CD8-positive, alpha-beta memory T cell (primary cell): ENCODE results near the gene GREM1. TPM values are rescaled to one million over a fixed set of nuclear protein-coding genes. Genes with fewer than 3 reads are reported as not detected.

ENCODE experiments used
- CTCF ChIA-PET: fragments of 350-600 bp; sonication (Branson Sonifier 250); formaldehyde crosslinking; loops from one replicate; lab custom pipeline; 2021; ENCODE audit warnings: antibody characterized with exemption; lab: Charles Lee
- POLR2A ChIA-PET: fragments of 350-600 bp; sonication (Branson Sonifier 250); formaldehyde crosslinking; loops from one replicate; lab custom pipeline; 2021; ENCODE audit warnings: antibody characterized with exemption; lab: Charles Lee
- DNase-seq, 5 donors: peaks; one replicate each; pipeline versions ENCODE4 v3.0.0 to v3.0.0-alpha.2; 2020 to 2022; ENCODE audit warnings: mixed read lengths in 1 of 5
- H3K27ac ChIP-seq: one replicate; pipeline ENCODE4 v1.7.0; 2013; ENCODE audit warnings: low read depth, mild to moderate bottlenecking, low read length, moderate library complexity
- H3K27me3 ChIP-seq: 2 replicates; pipeline ENCODE4 v1.7.0; 2013; ENCODE audit warnings: low read length, mild to moderate bottlenecking; ENCODE audit not compliant: insufficient read depth, poor library complexity, severe bottlenecking
- H3K36me3 ChIP-seq: 2 replicates; pipeline ENCODE4 v1.7.0; 2013; ENCODE audit warnings: mild to moderate bottlenecking, low read length, moderate library complexity; ENCODE audit not compliant: insufficient read depth
- H3K4me1 ChIP-seq: 2 replicates; pipeline ENCODE4 v1.7.0; 2013; ENCODE audit warnings: mild to moderate bottlenecking, low read length, moderate library complexity; ENCODE audit not compliant: insufficient read depth
- H3K4me3 ChIP-seq: 2 replicates; pipeline ENCODE4 v1.7.0; 2013; ENCODE audit warnings: mild to moderate bottlenecking, low read length
- H3K9me3 ChIP-seq: 2 replicates; pipeline ENCODE4 v1.7.0; 2013; ENCODE audit warnings: mild to moderate bottlenecking, low read length
- H3K27ac Mint-ChIP-seq, 8 donors: one replicate each; pipeline ENCODE4 v1.8.0; 2020 to 2021; ENCODE audit warnings: mixed read lengths in 8 of 8, mild to moderate bottlenecking in 6 of 8, inconsistent platforms in 3 of 8, moderate library complexity in 3 of 8
- H3K27me3 Mint-ChIP-seq, 2 donors: one replicate each; pipeline ENCODE4 v1.8.0; 2020 to 2021; ENCODE audit warnings: mixed read lengths in 2 of 2, mild to moderate bottlenecking in 1 of 2, moderate library complexity in 1 of 2
- H3K36me3 Mint-ChIP-seq, 3 donors: one replicate each; pipeline ENCODE4 v1.8.0; 2020 to 2021; ENCODE audit warnings: mixed read lengths in 3 of 3, inconsistent platforms in 1 of 3, mild to moderate bottlenecking in 1 of 3
- H3K4me1 Mint-ChIP-seq, 3 donors: one replicate each; pipeline ENCODE4 v1.8.0; 2020 to 2021; ENCODE audit warnings: mixed read lengths in 3 of 3, inconsistent platforms in 1 of 3, mild to moderate bottlenecking in 1 of 3
- H3K4me3 Mint-ChIP-seq, 7 donors: one replicate each; pipeline ENCODE4 v1.8.0; 2020 to 2021; ENCODE audit warnings: mixed read lengths in 7 of 7, mild to moderate bottlenecking in 6 of 7, moderate library complexity in 4 of 7, inconsistent platforms in 2 of 7
- H3K9me3 Mint-ChIP-seq, 5 donors: one replicate each; pipeline ENCODE4 v1.8.0; 2020 to 2022; ENCODE audit warnings: mixed read lengths in 5 of 5, mild to moderate bottlenecking in 3 of 5, moderate library complexity in 2 of 5, inconsistent platforms in 1 of 5
- polyA plus RNA-seq: library from polyadenylated mRNA; unstranded; fragments of 300-500 nt; fragmentation: Illumina TruSeq; gene quantifications from one replicate; pipeline ENCODE4 v1.2.3, GENCODE V29; 2021
- total RNA-seq, 2 experiments: library from RNA; stranded (reverse); gene quantifications; one replicate each; pipeline ENCODE4 v1.2.3, GENCODE V29; 2021

The GREM1 gene
- total and polyA plus RNA-seq, 3 experiments from 2014 or later: not detected

GRCh38 chr15:32732574-32733157, 14.9 kb downstream of the GREM1 start:
- peaks cover 10 to 32% of the 10 kb centered on the region in 2 donors for H3K27me3 Mint-ChIP-seq

GRCh38 chr15:32733281-32733680, 15.5 kb downstream of the GREM1 start:
- Histone ChIP-seq H3K4me1 (no peaks in the 10 kb centered on the region), H3K36me3 (no peaks in the 10 kb centered on the region), H3K27ac (no peak overlapping the region), H3K27me3 (no peaks in the 10 kb centered on the region), H3K9me3 (no peaks in the 10 kb centered on the region), H3K4me3 (no peak overlapping the region)
- H3K9me3 Mint-ChIP-seq: peaks cover 0 to 6% (median 2%) of the 10 kb centered on the region in 5 donors
- H3K27me3 Mint-ChIP-seq: peaks cover 10 to 32% of the 10 kb centered on the region in 2 donors
- no peak overlapping the region for H3K27ac Mint-ChIP-seq
- CTCF ChIA-PET: no interaction called here
- H3K4me1 Mint-ChIP-seq: no peaks in the 10 kb centered on the region
- DNase-seq: no peak
- POLR2A ChIA-PET: no interaction called here
- H3K4me3 Mint-ChIP-seq: no peak overlapping the region
- H3K36me3 Mint-ChIP-seq: no peaks in the 10 kb centered on the region

More at GRCh38 chr15:32732574-32733157, 14.9 kb downstream of the GREM1 start:
- Mint-ChIP-seq H3K36me3 (no peaks in the 10 kb centered on the region), H3K9me3 (peaks cover 0 to 6% (median 2%) of the 10 kb centered on the region in 5 donors), H3K27ac (no peak overlapping the region), H3K4me1 (no peaks in the 10 kb centered on the region), H3K4me3 (no peak overlapping the region)
- Histone ChIP-seq H3K9me3 (no peaks in the 10 kb centered on the region), H3K27me3 (no peaks in the 10 kb centered on the region), H3K27ac (no peak overlapping the region), H3K36me3 (no peaks in the 10 kb centered on the region), H3K4me1 (no peaks in the 10 kb centered on the region), H3K4me3 (no peak overlapping the region)
- ChIA-PET CTCF (no interaction called here), POLR2A (no interaction called here)
- no peak for DNase-seq

GRCh38 chr15:32735989-32736700, 18.3 kb downstream of the GREM1 start:
- Histone ChIP-seq H3K36me3 (no peaks in the 10 kb centered on the region), H3K9me3 (no peaks in the 10 kb centered on the region), H3K4me3 (no peak overlapping the region), H3K27me3 (no peaks in the 10 kb centered on the region), H3K27ac (no peak overlapping the region), H3K4me1 (no peaks in the 10 kb centered on the region)
- Mint-ChIP-seq H3K4me1 (no peaks in the 10 kb centered on the region), H3K27ac (no peak overlapping the region), H3K27me3 (peaks cover 0 to 14% of the 10 kb centered on the region in 2 donors), H3K4me3 (no peak overlapping the region), H3K9me3 (peaks cover 0 to 17% (median 2%) of the 10 kb centered on the region in 5 donors), H3K36me3 (no peaks in the 10 kb centered on the region)
- DNase-seq: no peak
- ChIA-PET CTCF (interaction anchor here (0.7 to 1.4 kb wide), 2 partner anchors 12 to 200 kb away, joined by 3 read pairs; no protein-coding TSS in a partner anchor), POLR2A (no interaction called here)

GRCh38 chr15:32736701-32737061, 18.9 kb downstream of the GREM1 start:
- Mint-ChIP-seq H3K27me3 (peaks cover 0 to 14% of the 10 kb centered on the region in 2 donors), H3K36me3 (no peaks in the 10 kb centered on the region), H3K4me3 (no peak overlapping the region), H3K9me3 (peaks cover 0 to 17% (median 2%) of the 10 kb centered on the region in 5 donors), H3K27ac (no peak overlapping the region), H3K4me1 (no peaks in the 10 kb centered on the region)
- Histone ChIP-seq H3K27me3 (no peaks in the 10 kb centered on the region), H3K4me1 (no peaks in the 10 kb centered on the region), H3K9me3 (no peaks in the 10 kb centered on the region), H3K36me3 (no peaks in the 10 kb centered on the region), H3K27ac (no peak overlapping the region), H3K4me3 (no peak overlapping the region)
- POLR2A ChIA-PET: no interaction called here
- CTCF ChIA-PET: interaction anchor here (1.4 kb wide), 1 partner anchor 12 kb away, joined by 3 read pairs; no protein-coding TSS in a partner anchor
- DNase-seq: no peak

- no peaks in the 10 kb centered on the region for H3K36me3 ChIP-seq
- H3K36me3 Mint-ChIP-seq: no peaks in the 10 kb centered on the region
- no peaks in the 10 kb centered on the region for H3K4me1 Mint-ChIP-seq
- DNase-seq: no peak
- peaks cover 0 to 15% of the 10 kb centered on the region in 2 donors for H3K27me3 Mint-ChIP-seq
- no peaks in the 10 kb centered on the region for H3K9me3 ChIP-seq
- no peak overlapping the region for H3K27ac ChIP-seq
- H3K4me3 ChIP-seq: no peak overlapping the region
- no peaks in the 10 kb centered on the region for H3K4me1 ChIP-seq
- peaks cover 0 to 17% (median 2%) of the 10 kb centered on the region in 5 donors for H3K9me3 Mint-ChIP-seq
- no peak overlapping the region for H3K4me3 Mint-ChIP-seq
- POLR2A ChIA-PET: no interaction called here
- CTCF ChIA-PET: no interaction called here
- H3K27ac Mint-ChIP-seq: no peak overlapping the region
- H3K27me3 ChIP-seq: no peaks in the 10 kb centered on the region
Observed at GRCh38 chr15:32737304-32737703, 19.5 kb downstream of the GREM1 start.

- H3K4me3 Mint-ChIP-seq: no peak overlapping the region
- CTCF ChIA-PET: no interaction called here
- H3K27ac Mint-ChIP-seq: no peak overlapping the region
- Histone ChIP-seq H3K4me3 (no peak overlapping the region), H3K27ac (no peak overlapping the region), H3K9me3 (no peaks in the 10 kb centered on the region), H3K36me3 (no peaks in the 10 kb centered on the region), H3K4me1 (no peaks in the 10 kb centered on the region), H3K27me3 (no peaks in the 10 kb centered on the region)
- peaks cover 0 to 17% (median 2%) of the 10 kb centered on the region in 5 donors for H3K9me3 Mint-ChIP-seq
- POLR2A ChIA-PET: no interaction called here
- DNase-seq: no peak
- H3K36me3 Mint-ChIP-seq: no peaks in the 10 kb centered on the region
- H3K4me1 Mint-ChIP-seq: no peaks in the 10 kb centered on the region
- H3K27me3 Mint-ChIP-seq: peaks cover 1 to 18% of the 10 kb centered on the region in 2 donors
Observed at GRCh38 chr15:32738666-32739065, 20.9 kb downstream of the GREM1 start.

GRCh38 chr15:32739522-32740063, 21.8 kb downstream of the GREM1 start:
- Mint-ChIP-seq H3K4me1 (no peaks in the 10 kb centered on the region), H3K4me3 (no peak overlapping the region), H3K9me3 (peaks cover 0 to 17% (median 2%) of the 10 kb centered on the region in 5 donors), H3K27ac (no peak overlapping the region), H3K36me3 (no peaks in the 10 kb centered on the region), H3K27me3 (peaks cover 1 to 17% of the 10 kb centered on the region in 2 donors)
- POLR2A ChIA-PET: no interaction called here
- DNase-seq: no peak
- H3K4me1 ChIP-seq: no peaks in the 10 kb centered on the region
- CTCF ChIA-PET: no interaction called here
- H3K27me3 ChIP-seq: no peaks in the 10 kb centered on the region
- no peak overlapping the region for H3K4me3 ChIP-seq
- no peak overlapping the region for H3K27ac ChIP-seq
- no peaks in the 10 kb centered on the region for H3K9me3 ChIP-seq
- no peaks in the 10 kb centered on the region for H3K36me3 ChIP-seq

GRCh38 chr15:32743411-32744140, 25.8 kb downstream of the GREM1 start:
- Histone ChIP-seq H3K4me3 (no peak overlapping the region), H3K4me1 (no peaks in the 10 kb centered on the region), H3K27ac (no peak overlapping the region), H3K27me3 (no peaks in the 10 kb centered on the region), H3K9me3 (no peaks in the 10 kb centered on the region), H3K36me3 (no peaks in the 10 kb centered on the region)
- no peaks in the 10 kb centered on the region for H3K4me1 Mint-ChIP-seq
- DNase-seq: no peak
- ChIA-PET POLR2A (no interaction called here), CTCF (no interaction called here)
- H3K27ac Mint-ChIP-seq: no peak overlapping the region
- no peaks in the 10 kb centered on the region for H3K36me3 Mint-ChIP-seq
- no peak overlapping the region for H3K4me3 Mint-ChIP-seq
- peaks cover 1 to 8% of the 10 kb centered on the region in 2 donors for H3K27me3 Mint-ChIP-seq
- H3K9me3 Mint-ChIP-seq: peaks cover 0 to 17% (median 2%) of the 10 kb centered on the region in 5 donors
